Stomach (tissue), 4 donors: ENCODE data around the gene DRAXIN.

Experiments used
- POLR2A ChIP-seq, 4 donors: fragments of 450-650 bp; IDR thresholded peaks; one replicate each; pipeline ENCODE4 v1.6.1; 2016; ENCODE audit warnings: antibody characterized with exemption in 4 of 4, control low read depth in 2 of 4, mild to moderate bottlenecking in 1 of 4, moderate library complexity in 1 of 4
- TF ChIP-seq, protein P1 (sequence below), 7 experiments: fragments of 450-650 bp in 4 of 7; fragments of 200-600 bp in 3 of 7; sonication (generic) in 3 of 7; IDR thresholded peaks; one replicate each; pipeline ENCODE4 v1.5.1; 2016 to 2019; ENCODE audit warnings: antibody characterized with exemption in 7 of 7, control low read depth in 2 of 7, mild to moderate bottlenecking in 1 of 7

DNA sequence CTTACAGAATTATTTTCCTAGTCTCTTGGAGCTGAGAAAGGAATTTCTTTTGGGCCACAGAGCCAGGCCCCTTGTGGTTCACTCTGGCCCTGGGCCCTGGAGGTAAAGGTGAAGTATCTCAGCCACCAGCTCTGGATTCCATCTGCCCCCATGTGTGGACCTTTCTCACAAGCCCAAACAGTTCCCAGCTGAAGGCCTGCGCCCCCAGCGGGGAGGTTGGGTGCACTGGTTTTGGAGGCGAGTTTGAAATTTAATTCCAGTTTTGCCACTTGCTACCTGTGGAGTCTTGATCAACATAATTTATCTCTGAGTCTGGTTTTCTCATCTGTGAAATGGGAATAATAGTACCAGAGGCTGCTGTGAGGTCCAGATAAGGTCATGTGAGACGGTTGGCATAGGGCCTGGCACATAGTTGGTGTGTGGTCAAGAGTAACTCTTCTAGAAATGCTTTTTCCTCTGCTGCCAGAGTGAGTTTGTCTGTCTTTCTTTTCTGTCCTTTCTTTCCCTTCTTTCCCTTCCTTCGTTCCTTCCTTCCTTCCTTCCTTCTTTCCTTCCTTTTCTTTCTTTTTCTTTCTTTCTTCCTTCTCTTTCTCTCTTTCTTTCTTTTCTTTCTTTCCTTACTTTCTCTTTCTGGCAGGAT lies 50.5 kb downstream of the DRAXIN start:
- TF ChIP-seq, protein P1, sequence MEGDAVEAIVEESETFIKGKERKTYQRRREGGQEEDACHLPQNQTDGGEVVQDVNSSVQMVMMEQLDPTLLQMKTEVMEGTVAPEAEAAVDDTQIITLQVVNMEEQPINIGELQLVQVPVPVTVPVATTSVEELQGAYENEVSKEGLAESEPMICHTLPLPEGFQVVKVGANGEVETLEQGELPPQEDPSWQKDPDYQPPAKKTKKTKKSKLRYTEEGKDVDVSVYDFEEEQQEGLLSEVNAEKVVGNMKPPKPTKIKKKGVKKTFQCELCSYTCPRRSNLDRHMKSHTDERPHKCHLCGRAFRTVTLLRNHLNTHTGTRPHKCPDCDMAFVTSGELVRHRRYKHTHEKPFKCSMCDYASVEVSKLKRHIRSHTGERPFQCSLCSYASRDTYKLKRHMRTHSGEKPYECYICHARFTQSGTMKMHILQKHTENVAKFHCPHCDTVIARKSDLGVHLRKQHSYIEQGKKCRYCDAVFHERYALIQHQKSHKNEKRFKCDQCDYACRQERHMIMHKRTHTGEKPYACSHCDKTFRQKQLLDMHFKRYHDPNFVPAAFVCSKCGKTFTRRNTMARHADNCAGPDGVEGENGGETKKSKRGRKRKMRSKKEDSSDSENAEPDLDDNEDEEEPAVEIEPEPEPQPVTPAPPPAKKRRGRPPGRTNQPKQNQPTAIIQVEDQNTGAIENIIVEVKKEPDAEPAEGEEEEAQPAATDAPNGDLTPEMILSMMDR (IDR thresholded peaks at IDR 0.05): no peak
- no peak for TF ChIP-seq POLR2A (IDR thresholded peaks at IDR 0.05)
